ENCODE results near the gene UNC5C.

DNA sequence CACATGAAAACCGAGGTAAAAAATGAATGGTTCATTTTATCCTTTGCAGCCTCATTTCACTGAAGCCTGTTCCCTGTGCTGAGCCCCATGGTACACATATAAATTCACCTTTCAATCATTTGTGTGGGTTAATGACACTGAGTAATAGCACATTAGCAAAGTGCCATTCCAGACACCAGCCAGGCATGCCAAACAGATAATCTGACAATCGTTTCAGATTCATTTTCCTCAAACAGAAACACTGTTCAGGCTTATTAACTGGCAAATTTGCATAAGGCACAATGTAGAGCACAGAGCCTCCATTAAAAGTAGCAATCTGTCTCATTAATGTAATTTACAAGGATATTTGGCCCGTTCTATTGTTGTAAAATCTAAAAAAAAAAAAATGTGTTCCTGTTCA, 76.2 kb downstream of the UNC5C start:
- TF ChIP-seq CTCF (conservative IDR thresholded peaks at IDR 0.05; ENCODE audit: low read depth, low read length) = no peak
- TF ChIP-seq EZH2 (IDR thresholded peaks at IDR 0.05; ENCODE audit: borderline replicate concordance, low read depth, low read length, poor library complexity, severe bottlenecking) = no peak
